ENCODE results near the gene SLC35F1.

Gene SLC35F1

GRCh38 chr6:118212451-118213173 lies 305.5 kb downstream of the SLC35F1 start:
- no peak for TF ChIP-seq CTCF (IDR thresholded peaks at IDR 0.05; ENCODE audit: control insufficient read depth, insufficient read depth, low read depth, low read length, missing control alignments)
- no peak overlapping the region for H3K4me3 ChIP-seq (ENCODE audit: control insufficient read depth, low read depth, low read length)
- no peak for DNase-seq (ENCODE audit: low read depth)

GRCh38 chr6:118215269-118215668 lies 308.2 kb downstream of the SLC35F1 start:
- no peak overlapping the region for H3K4me3 ChIP-seq (ENCODE audit: control insufficient read depth, low read depth, low read length)
- DNase-seq (ENCODE audit: low read depth) = no peak
- no peak for TF ChIP-seq CTCF (IDR thresholded peaks at IDR 0.05; ENCODE audit: control insufficient read depth, insufficient read depth, low read depth, low read length, missing control alignments)

- TF ChIP-seq CTCF (IDR thresholded peaks at IDR 0.05; ENCODE audit: control insufficient read depth, insufficient read depth, low read depth, low read length, missing control alignments) = no peak
- DNase-seq (ENCODE audit: low read depth) = no peak
- no peak overlapping the region for H3K4me3 ChIP-seq (ENCODE audit: control insufficient read depth, low read depth, low read length)
Measured at GRCh38 chr6:118216751-118217150, 309.7 kb downstream of the SLC35F1 start.

- no peak for TF ChIP-seq CTCF (IDR thresholded peaks at IDR 0.05; ENCODE audit: control insufficient read depth, insufficient read depth, low read depth, low read length, missing control alignments)
- H3K4me3 ChIP-seq (ENCODE audit: control insufficient read depth, low read depth, low read length) = no peak overlapping the region
- DNase-seq (ENCODE audit: low read depth) = no peak
Measured at GRCh38 chr6:118218156-118218555, 311.1 kb downstream of the SLC35F1 start.

- TF ChIP-seq CTCF (IDR thresholded peaks at IDR 0.05; ENCODE audit: control insufficient read depth, insufficient read depth, low read depth, low read length, missing control alignments) = no peak
- H3K4me3 ChIP-seq (ENCODE audit: control insufficient read depth, low read depth, low read length) = no peak overlapping the region
- no peak for DNase-seq (ENCODE audit: low read depth)
Measured at GRCh38 chr6:118220429-118221128, 313.5 kb downstream of the SLC35F1 start.

- TF ChIP-seq CTCF (IDR thresholded peaks at IDR 0.05; ENCODE audit: control insufficient read depth, insufficient read depth, low read depth, low read length, missing control alignments) = no peak
- H3K4me3 ChIP-seq (ENCODE audit: control insufficient read depth, low read depth, low read length) = no peak overlapping the region
- DNase-seq (ENCODE audit: low read depth) = no peak
Measured at GRCh38 chr6:118223316-118223715, 316.3 kb downstream of the SLC35F1 start.
